GM18870 (cell line): ENCODE measurements around the gene AK4.

Source experiments
- ATAC-seq: cut with Tn5 transposase; IDR thresholded peaks from one replicate; pipeline ENCODE4 v1.9.1; 2021; ENCODE audit warnings: moderate library complexity; ENCODE audit not compliant: unreplicated experiment

Gene AK4

GRCh38 chr1:65243491-65243890 is 95.5 kb downstream of the AK4 start:
- ATAC-seq, result no peak

GRCh38 chr1:65245295-65245694 is 97.3 kb downstream of the AK4 start:
- ATAC-seq, result no peak

GRCh38 chr1:65247419-65248359 is 99.7 kb downstream of the AK4 start:
- ATAC-seq, result no peak

GRCh38 chr1:65250826-65251225 is 102.8 kb downstream of the AK4 start:
- no peak for ATAC-seq

GRCh38 chr1:65253800-65254319 is 105.9 kb downstream of the AK4 start:
- peak; percentile 32 for ATAC-seq

GRCh38 chr1:65254320-65255034 is 106.5 kb downstream of the AK4 start:
- ATAC-seq, result peak; percentile 71

- no peak for ATAC-seq
Observed at GRCh38 chr1:65255035-65255655, 107.1 kb downstream of the AK4 start.

- no peak for ATAC-seq
Observed at GRCh38 chr1:65255656-65256050, 107.7 kb downstream of the AK4 start.

GRCh38 chr1:65256860-65257708 is 109.1 kb downstream of the AK4 start:
- no peak for ATAC-seq

- no peak for ATAC-seq
Observed at GRCh38 chr1:65258106-65258505, 110.1 kb downstream of the AK4 start.

GRCh38 chr1:65259816-65260215 is 111.8 kb downstream of the AK4 start:
- no peak for ATAC-seq

- ATAC-seq, result no peak
Observed at GRCh38 chr1:65260851-65261473, 113.0 kb downstream of the AK4 start.

GRCh38 chr1:65263286-65263685 is 115.3 kb downstream of the AK4 start:
- ATAC-seq, result no peak

- ATAC-seq, result no peak
Observed at GRCh38 chr1:65264197-65264929, 116.4 kb downstream of the AK4 start.

GRCh38 chr1:65265296-65265650 is 117.3 kb downstream of the AK4 start:
- no peak for ATAC-seq

- ATAC-seq, result no peak
Observed at GRCh38 chr1:65265651-65266351, 117.8 kb downstream of the AK4 start.

- no peak for ATAC-seq
Observed at GRCh38 chr1:65266476-65266875, 118.5 kb downstream of the AK4 start.

GRCh38 chr1:65267271-65267670 is 119.3 kb downstream of the AK4 start:
- no peak for ATAC-seq

GRCh38 chr1:65267683-65268082 is 119.7 kb downstream of the AK4 start:
- ATAC-seq, result no peak
